H1 (cell line): ENCODE results near the gene SF3B2. TPM values are rescaled to one million over a fixed set of nuclear protein-coding genes. Genes with fewer than 3 reads are reported as not detected.

Source experiments
- EGR1 ChIP-seq: IDR thresholded peaks from 2 replicates; pipeline ENCODE4 v1.6.1; 2011; ENCODE audit warnings: low read depth, low read length, borderline replicate concordance
- NRF1 ChIP-seq: IDR thresholded peaks from 2 replicates; pipeline ENCODE4 v1.6.1; 2011; ENCODE audit warnings: mild to moderate bottlenecking, low read depth, low read length, improper control_type of control experiment
- polyA plus RNA-seq, 7 experiments: library from polyadenylated mRNA; depleted of rRNA in 3 of 7; stranded (reverse) in 5 of 7; unstranded in 2 of 7; fragments of >200 nt in 5 of 7; fragments of 200-250 nt in 2 of 7; gene quantifications; 1 replicate in 5 of 7; 2 replicates in 1 of 7; 4 replicates in 1 of 7; pipeline versions ENCODE4 v1.2.1 to v1.2.3, GENCODE V29; 2011 to 2013; ENCODE audit warnings: missing spikeins in 2 of 7, mixed read lengths in 2 of 7
- total RNA-seq: library from RNA; stranded (reverse); fragmentation: NEBNext Ultra II Directional; extraction: Animal tissue kit (Norgen Biotek cat#: 25700); gene quantifications from 2 replicates; pipeline ENCODE4 v1.2.1, GENCODE V29; 2021
- TF ChIP-seq, protein P1 (sequence below): fragments of 300-600 bp; sonication (generic); IDR thresholded peaks from 2 replicates; pipeline ENCODE4 v1.7.1; 2012; ENCODE audit warnings: low read length, moderate library complexity, mild to moderate bottlenecking, inconsistent platforms; ENCODE audit not compliant: insufficient replicate concordance

The SF3B2 gene
- total and polyA plus RNA-seq, 2 of the 8 experiments (the other 6 are each of a cell fraction or from before 2014, with no cell fraction given) = 182 to 237 TPM

DNA sequence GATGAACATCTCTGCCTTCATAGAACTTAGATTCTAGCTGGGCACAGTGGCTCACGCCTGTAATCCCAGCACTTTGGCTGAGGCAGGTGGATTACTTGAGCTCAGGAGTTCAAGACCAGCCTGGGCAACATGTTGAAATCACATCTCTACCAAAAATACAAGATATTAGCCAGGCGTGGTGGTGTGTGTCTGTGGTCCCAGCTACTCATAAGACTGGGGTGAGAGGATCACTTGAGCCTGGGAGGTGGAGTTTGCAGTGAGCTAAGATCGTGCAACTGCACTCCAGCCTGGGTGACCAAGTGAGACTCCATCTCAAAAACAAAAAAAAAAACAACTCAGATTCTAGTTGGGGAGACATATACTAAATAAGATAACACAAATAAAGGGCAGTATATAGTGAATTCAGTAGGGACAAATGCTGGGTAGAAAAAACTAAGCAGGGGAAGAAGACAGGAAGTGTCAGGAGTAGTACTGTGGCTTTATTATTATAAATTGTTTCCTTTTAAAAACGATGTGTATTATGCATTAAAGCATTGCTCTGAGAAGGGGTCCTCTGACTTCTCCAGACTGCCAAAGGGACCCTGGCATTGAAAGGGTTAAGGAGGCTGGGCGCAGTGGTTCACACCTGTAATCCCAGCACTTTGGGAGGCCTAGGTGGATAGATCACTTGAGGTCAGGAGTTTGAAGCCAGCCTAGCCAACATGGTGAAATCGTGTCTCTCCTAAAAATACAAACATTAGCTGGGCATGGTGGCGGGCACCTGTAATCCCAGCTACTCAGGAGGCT, 64.6 kb downstream of the SF3B2 start (continued):
- TF ChIP-seq, protein P1, sequence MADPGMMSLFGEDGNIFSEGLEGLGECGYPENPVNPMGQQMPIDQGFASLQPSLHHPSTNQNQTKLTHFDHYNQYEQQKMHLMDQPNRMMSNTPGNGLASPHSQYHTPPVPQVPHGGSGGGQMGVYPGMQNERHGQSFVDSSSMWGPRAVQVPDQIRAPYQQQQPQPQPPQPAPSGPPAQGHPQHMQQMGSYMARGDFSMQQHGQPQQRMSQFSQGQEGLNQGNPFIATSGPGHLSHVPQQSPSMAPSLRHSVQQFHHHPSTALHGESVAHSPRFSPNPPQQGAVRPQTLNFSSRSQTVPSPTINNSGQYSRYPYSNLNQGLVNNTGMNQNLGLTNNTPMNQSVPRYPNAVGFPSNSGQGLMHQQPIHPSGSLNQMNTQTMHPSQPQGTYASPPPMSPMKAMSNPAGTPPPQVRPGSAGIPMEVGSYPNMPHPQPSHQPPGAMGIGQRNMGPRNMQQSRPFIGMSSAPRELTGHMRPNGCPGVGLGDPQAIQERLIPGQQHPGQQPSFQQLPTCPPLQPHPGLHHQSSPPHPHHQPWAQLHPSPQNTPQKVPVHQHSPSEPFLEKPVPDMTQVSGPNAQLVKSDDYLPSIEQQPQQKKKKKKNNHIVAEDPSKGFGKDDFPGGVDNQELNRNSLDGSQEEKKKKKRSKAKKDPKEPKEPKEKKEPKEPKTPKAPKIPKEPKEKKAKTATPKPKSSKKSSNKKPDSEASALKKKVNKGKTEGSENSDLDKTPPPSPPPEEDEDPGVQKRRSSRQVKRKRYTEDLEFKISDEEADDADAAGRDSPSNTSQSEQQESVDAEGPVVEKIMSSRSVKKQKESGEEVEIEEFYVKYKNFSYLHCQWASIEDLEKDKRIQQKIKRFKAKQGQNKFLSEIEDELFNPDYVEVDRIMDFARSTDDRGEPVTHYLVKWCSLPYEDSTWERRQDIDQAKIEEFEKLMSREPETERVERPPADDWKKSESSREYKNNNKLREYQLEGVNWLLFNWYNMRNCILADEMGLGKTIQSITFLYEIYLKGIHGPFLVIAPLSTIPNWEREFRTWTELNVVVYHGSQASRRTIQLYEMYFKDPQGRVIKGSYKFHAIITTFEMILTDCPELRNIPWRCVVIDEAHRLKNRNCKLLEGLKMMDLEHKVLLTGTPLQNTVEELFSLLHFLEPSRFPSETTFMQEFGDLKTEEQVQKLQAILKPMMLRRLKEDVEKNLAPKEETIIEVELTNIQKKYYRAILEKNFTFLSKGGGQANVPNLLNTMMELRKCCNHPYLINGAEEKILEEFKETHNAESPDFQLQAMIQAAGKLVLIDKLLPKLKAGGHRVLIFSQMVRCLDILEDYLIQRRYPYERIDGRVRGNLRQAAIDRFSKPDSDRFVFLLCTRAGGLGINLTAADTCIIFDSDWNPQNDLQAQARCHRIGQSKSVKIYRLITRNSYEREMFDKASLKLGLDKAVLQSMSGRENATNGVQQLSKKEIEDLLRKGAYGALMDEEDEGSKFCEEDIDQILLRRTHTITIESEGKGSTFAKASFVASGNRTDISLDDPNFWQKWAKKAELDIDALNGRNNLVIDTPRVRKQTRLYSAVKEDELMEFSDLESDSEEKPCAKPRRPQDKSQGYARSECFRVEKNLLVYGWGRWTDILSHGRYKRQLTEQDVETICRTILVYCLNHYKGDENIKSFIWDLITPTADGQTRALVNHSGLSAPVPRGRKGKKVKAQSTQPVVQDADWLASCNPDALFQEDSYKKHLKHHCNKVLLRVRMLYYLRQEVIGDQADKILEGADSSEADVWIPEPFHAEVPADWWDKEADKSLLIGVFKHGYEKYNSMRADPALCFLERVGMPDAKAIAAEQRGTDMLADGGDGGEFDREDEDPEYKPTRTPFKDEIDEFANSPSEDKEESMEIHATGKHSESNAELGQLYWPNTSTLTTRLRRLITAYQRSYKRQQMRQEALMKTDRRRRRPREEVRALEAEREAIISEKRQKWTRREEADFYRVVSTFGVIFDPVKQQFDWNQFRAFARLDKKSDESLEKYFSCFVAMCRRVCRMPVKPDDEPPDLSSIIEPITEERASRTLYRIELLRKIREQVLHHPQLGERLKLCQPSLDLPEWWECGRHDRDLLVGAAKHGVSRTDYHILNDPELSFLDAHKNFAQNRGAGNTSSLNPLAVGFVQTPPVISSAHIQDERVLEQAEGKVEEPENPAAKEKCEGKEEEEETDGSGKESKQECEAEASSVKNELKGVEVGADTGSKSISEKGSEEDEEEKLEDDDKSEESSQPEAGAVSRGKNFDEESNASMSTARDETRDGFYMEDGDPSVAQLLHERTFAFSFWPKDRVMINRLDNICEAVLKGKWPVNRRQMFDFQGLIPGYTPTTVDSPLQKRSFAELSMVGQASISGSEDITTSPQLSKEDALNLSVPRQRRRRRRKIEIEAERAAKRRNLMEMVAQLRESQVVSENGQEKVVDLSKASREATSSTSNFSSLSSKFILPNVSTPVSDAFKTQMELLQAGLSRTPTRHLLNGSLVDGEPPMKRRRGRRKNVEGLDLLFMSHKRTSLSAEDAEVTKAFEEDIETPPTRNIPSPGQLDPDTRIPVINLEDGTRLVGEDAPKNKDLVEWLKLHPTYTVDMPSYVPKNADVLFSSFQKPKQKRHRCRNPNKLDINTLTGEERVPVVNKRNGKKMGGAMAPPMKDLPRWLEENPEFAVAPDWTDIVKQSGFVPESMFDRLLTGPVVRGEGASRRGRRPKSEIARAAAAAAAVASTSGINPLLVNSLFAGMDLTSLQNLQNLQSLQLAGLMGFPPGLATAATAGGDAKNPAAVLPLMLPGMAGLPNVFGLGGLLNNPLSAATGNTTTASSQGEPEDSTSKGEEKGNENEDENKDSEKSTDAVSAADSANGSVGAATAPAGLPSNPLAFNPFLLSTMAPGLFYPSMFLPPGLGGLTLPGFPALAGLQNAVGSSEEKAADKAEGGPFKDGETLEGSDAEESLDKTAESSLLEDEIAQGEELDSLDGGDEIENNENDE = no peak
- TF ChIP-seq EGR1 (no peak), NRF1 (no peak)
